ENCODE results near the gene EPHB2.

- TF ChIP-seq CTCF (IDR thresholded peaks at IDR 0.05) (no peak), POLR2A (IDR thresholded peaks at IDR 0.05) (no peak)
These were observed 12.4 kb downstream of the EPHB2 start for GRCh38 chr1:22722901-22723550.
